Bone marrow (tissue), 2 donors: ENCODE results near the gene SPATA9.

Experiments used
- DNase-seq, 2 donors: peaks; one replicate each; lab custom pipeline; 2025; lab: John Stamatoyannopoulos, UW

Gene SPATA9

DNA sequence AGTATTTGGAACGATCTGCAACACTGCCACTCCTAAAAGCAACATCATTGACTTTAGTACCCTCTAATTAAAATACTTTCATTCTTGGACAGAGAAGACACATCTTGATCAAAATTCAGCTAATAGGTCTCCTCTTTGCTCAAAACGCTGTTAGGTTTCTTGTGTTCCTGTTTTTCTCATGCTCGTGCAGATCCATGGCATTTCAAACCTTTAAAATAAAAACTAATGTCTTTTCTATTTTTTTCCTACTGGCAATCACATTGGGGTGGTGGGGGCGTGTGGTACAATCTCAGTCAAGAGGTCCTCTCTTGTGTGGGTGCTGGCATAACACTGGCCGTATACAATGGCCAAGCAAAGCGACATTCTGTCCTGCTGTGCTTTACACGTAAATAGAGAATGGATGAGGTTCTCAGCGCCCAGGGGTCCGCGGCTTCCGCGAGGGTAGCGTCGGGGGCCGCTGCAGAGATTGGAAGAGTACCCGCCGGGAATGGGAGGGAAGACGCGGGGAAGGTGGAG lies 63.2 kb downstream of the SPATA9 start:
- no peak for DNase-seq

- DNase-seq, result no peak
Measured at GRCh38 chr5:95619096-95619495, 63.7 kb downstream of the SPATA9 start.

GRCh38 chr5:95617057-95617456 lies 65.7 kb downstream of the SPATA9 start:
- no peak for DNase-seq

GRCh38 chr5:95615164-95615467 lies 67.7 kb downstream of the SPATA9 start:
- no peak for DNase-seq

- DNase-seq, result no peak
Measured at GRCh38 chr5:95613514-95613913, 69.3 kb downstream of the SPATA9 start.

DNA sequence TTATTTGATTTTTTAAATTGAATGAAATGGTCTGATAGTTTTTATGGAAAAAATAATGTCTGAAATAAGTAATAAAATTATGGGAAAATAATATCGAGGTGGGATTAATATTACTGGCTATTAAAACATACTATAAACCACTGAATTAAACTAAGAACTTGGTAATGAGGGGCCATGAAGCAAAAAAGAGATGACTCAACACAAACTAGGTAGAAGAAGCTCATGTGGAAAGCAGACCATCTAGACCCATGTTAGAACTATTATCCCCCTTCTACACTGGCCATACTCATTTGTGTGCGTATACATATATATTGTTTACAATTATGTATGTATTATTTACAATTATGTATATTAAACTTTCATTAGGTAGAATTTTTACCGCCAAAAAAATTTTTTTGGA lies 71.4 kb downstream of the SPATA9 start:
- no peak for DNase-seq

- no peak for DNase-seq
Measured at GRCh38 chr5:95610546-95610945, 72.2 kb downstream of the SPATA9 start.

GRCh38 chr5:95609711-95610110 lies 73.1 kb downstream of the SPATA9 start:
- no peak for DNase-seq
